Measurements from ENCODE around the gene PKM. TPM values are rescaled to one million over a fixed set of nuclear protein-coding genes. Genes with fewer than 3 reads are reported as not detected.

PKM gene
- total and polyA plus RNA-seq, 12 donors: 396 to 1,308 (median 1,056) TPM

DNA sequence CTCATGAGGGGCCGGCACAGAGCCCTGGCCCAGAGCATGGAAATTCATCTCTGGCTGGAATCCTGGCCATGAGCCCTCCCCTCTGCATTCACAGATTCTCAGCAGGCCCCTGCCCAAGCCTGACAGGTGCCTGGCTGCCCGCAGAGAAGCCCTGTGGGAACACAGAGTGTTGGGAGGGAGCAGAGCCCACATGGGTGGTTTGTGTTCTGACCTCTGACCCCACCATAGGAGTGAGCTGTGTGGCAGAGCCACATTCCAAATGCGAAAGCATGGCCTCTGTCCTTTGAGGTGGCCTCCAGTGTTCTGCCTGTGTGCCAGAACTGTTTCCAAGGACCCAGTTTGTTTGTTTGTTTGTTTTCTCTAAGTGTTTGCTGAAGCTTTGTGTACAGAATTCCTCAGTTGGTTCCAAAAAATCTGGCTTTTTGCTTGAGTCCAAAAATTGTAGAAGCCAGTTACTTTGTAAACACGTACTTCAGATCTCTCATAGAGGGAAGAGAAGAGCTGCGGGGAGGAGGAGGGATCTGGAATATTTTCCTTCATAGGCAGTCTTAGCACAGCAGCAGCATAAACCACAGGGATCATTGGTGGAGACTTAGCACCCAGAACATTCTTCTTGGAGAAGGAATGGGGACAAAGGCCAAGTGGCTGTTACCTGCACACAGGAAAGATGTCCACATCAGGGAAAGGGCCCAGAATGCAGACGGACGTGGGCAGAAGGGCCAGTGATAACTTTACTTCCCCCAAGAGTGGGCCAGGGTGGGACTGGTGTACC lies 69.4 kb downstream of the PKM start:
- TF ChIP-seq POLR2A (IDR thresholded peaks at IDR 0.05): no peak
- TF ChIP-seq, protein P1, sequence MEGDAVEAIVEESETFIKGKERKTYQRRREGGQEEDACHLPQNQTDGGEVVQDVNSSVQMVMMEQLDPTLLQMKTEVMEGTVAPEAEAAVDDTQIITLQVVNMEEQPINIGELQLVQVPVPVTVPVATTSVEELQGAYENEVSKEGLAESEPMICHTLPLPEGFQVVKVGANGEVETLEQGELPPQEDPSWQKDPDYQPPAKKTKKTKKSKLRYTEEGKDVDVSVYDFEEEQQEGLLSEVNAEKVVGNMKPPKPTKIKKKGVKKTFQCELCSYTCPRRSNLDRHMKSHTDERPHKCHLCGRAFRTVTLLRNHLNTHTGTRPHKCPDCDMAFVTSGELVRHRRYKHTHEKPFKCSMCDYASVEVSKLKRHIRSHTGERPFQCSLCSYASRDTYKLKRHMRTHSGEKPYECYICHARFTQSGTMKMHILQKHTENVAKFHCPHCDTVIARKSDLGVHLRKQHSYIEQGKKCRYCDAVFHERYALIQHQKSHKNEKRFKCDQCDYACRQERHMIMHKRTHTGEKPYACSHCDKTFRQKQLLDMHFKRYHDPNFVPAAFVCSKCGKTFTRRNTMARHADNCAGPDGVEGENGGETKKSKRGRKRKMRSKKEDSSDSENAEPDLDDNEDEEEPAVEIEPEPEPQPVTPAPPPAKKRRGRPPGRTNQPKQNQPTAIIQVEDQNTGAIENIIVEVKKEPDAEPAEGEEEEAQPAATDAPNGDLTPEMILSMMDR (IDR thresholded peaks at IDR 0.05): no peak
- no peaks in the 10 kb centered on the region for H3K36me3 ChIP-seq (replicated peaks in 1 of 2)
- H3K9me3 ChIP-seq (replicated peaks in 1 of 3): no peaks in the 10 kb centered on the region
- intact Hi-C loops (cut with DNase I): no loop called here
- DNase-seq: no peak
- H3K4me3 ChIP-seq: no peak overlapping the region
- H3K27me3 ChIP-seq: no peaks in the 10 kb centered on the region
- WGBS, 4 donors: 85 to 92% (median 89%) methylated on average over 6 to 7 of the region's 7 CpGs
- H3K27ac ChIP-seq: no peak overlapping the region
- H3K4me1 ChIP-seq (replicated peaks in 1 of 2): no peaks in the 10 kb centered on the region

DNA sequence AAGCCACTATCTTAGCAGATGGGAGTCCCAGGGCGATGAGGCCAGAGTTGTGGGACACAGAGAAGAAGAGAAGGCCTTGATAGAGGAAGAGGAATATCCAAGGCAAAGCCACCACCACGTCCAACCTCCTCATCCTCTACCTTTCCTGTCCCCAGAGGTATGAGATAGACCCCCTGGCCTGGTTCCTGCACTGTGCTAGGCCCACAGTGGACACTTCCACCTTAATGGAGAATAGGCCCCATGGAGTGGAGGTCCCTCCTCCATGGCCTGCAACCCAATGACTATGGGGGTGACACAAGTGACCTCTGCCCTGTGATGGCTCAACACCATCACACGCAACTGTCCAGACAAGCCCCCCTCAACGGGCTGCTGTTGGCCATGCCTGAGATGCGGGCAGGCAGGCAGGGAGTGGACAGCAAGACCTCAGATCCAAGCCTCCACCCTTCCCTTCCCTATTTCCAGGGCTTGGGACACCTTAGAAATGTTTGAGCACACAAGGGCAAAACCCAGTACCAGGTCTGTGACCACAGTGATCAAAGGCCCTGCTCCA lies 70.2 kb downstream of the PKM start:
- no peaks in the 10 kb centered on the region for H3K4me1 ChIP-seq (replicated peaks in 1 of 2)
- no peak for TF ChIP-seq POLR2A (IDR thresholded peaks at IDR 0.05)
- TF ChIP-seq, protein P1 (IDR thresholded peaks at IDR 0.05): no peak
- H3K36me3 ChIP-seq (replicated peaks in 1 of 2): no peaks in the 10 kb centered on the region
- H3K27me3 ChIP-seq: no peaks in the 10 kb centered on the region
- no peak overlapping the region for H3K4me3 ChIP-seq
- H3K9me3 ChIP-seq (replicated peaks in 1 of 3): no peaks in the 10 kb centered on the region
- no peak overlapping the region for H3K27ac ChIP-seq
- no peak for DNase-seq
- intact Hi-C loops (cut with DNase I): no loop called here
- WGBS, 4 donors: 89 to 96% (median 92%) methylated on average over 5 of the region's 5 CpGs

DNA sequence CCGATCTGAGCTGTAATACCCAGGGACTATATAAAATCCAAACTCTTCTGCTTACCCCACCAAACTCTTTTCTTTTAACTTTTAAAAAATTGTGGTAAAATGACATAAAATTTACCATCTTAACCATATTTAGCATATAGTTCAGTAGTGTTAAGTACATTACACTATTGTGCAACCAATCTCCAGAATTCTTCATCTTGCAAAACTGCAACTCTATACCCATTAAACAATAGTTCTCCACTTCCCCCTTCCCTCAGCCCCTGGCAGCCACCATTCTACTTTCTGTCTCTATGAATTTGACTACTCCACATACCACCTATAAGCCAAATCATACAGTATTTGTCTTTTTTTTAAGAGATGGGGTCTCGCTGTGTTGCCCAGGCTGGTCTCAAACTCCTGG lies 74.1 kb downstream of the PKM start:
- no peak for TF ChIP-seq POLR2A (IDR thresholded peaks at IDR 0.05)
- TF ChIP-seq, protein P1 (IDR thresholded peaks at IDR 0.05): no peak
- Histone ChIP-seq H3K4me1 (replicated peaks in 1 of 2) (peaks cover 6 to 7% of the 10 kb centered on the region in 2 donors), H3K9me3 (replicated peaks in 1 of 3) (no peaks in the 10 kb centered on the region), H3K27ac (no peak overlapping the region), H3K27me3 (no peaks in the 10 kb centered on the region), H3K36me3 (replicated peaks in 1 of 2) (no peaks in the 10 kb centered on the region), H3K4me3 (no peak overlapping the region)
- WGBS, 4 donors: 86 to 92% (median 86%) methylated on average over 2 of the region's 2 CpGs
- DNase-seq: no peak
- intact Hi-C loops (cut with DNase I): loop anchor here in 1 of 2 donors (10.0 kb wide), 3 partner anchors 352 to 412 kb away; no protein-coding TSS in a partner anchor

- Histone ChIP-seq H3K36me3 (replicated peaks in 1 of 2) (no peaks in the 10 kb centered on the region), H3K27me3 (no peaks in the 10 kb centered on the region), H3K4me3 (peak overlapping the region in 2 of 4 donors; percentile 31 to 72), H3K27ac (peak overlapping the region in 3 of 5 donors; percentile 24 to 47 (median 31)), H3K4me1 (replicated peaks in 1 of 2) (peaks cover 6 to 7% of the 10 kb centered on the region in 2 donors), H3K9me3 (replicated peaks in 1 of 3) (no peaks in the 10 kb centered on the region)
- peak; percentile 82 to 94 (median 87) for DNase-seq
- 1 to 6% (median 5%) methylated on average over 6 to 19 of the region's 19 CpGs for WGBS, 4 donors
- no peak for TF ChIP-seq POLR2A (IDR thresholded peaks at IDR 0.05)
- TF ChIP-seq, protein P1 (IDR thresholded peaks at IDR 0.05): peak; percentile 68 to 95 (median 89)
- intact Hi-C loops (cut with DNase I): loop anchor here in 1 of 2 donors (10.0 kb wide), 3 partner anchors 351 to 411 kb away; no protein-coding TSS in a partner anchor
Observed at GRCh38 chr15:72155635-72156616, 75.1 kb downstream of the PKM start.

All from adrenal gland (tissue), 12 donors.